Right ventricle myocardium superior (tissue), 1 donor: Measurements from ENCODE around the gene ADGRF5. TPM values are rescaled to one million over a fixed set of nuclear protein-coding genes. Genes with fewer than 3 reads are reported as not detected.
A peak's percentile ranks its signal among the peaks of the same experiment; 100 is the strongest.

Experiments used
- ATAC-seq: fragments of 200-7000 bp; cut with Tn5 transposase; one replicate; pipeline ENCODE4 v1.9.1; 2020; ENCODE audit warnings: mild to moderate bottlenecking; ENCODE audit not compliant: poor library complexity
- DNase-seq: peaks from one replicate; pipeline ENCODE4 v3.0.0-alpha.2; 2020
- intact Hi-C: fragments of 100-400 bp; cut with DNase I; formaldehyde crosslinking; loops from one replicate; pipeline ENCODE4 v1.11.2; 2022
- total RNA-seq: library from RNA; stranded (reverse); fragmentation: NEBNext Ultra II Directional; extraction: Animal tissue kit (Norgen Biotek cat#: 25700); gene quantifications from one replicate; pipeline ENCODE4 v1.2.1, GENCODE V29; 2021
- donor health status: DM: no; HTN: yes; CAD: no; lungs with severe emphysema.

Gene ADGRF5
- total RNA-seq, 1 donor from 2014 or later: 41.1 TPM

DNA sequence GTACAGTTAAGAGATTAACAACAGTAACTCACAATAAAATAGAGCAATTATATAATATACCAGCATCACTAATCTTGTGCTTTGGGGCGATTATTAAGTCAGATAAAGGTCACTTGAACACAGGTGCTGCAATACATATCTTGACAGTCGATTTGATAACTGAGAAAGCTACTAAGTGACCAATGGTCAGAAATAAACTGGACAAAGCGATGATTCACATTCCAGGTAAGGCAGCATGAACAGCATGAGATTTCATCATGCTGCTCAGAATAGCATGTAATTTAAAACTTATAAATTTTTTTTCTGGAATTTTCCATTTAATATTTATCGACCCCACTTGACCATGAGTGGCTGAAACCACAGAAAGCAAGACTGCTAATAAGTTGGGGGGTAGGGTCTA, 15.9 kb upstream of the ADGRF5 start:
- intact Hi-C loops: no loop called here
- no peak for ATAC-seq
- no peak for DNase-seq

DNA sequence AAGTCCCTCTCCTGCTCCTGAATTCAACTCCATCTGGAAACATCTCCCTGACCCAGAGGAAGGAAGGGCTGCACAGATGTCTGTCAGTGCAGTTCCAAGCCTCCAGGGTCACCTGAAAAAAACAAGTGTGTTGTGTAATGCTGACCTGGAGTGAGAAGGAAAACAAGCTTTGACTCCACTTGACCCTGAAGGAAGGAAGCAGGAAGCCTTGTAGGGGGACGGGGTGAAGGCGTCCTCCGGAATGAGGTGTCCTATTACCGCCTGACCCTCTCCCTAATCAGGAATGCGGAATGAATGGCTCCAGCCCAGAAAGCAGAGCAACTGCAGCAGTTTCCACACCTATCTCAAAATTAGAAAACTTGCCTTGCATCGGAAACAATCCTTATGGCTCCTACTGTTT, 13.9 kb upstream of the ADGRF5 start:
- intact Hi-C loops: no loop called here
- ATAC-seq (peak; percentile 55), DNase-seq (no peak)

DNA sequence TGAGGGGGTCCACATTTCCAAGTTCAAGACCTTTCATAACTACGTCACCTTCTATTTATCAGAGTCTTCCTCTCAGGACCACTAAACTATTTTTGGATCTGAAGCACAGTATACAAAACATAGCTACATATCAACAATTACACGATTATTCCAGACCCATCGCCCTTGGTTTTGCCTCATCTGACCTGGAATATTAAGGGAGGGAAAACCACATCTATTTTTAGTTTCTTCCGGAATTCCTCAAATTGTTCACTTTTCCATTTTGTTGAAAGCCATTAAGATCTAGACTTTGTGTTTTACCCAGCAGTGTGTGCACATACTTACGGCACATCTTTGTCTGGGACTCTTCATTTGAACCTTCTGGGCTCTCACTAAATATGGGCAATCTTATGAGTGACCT, 12.0 kb upstream of the ADGRF5 start:
- ATAC-seq: no peak
- intact Hi-C loops: no loop called here
- DNase-seq: no peak

DNA sequence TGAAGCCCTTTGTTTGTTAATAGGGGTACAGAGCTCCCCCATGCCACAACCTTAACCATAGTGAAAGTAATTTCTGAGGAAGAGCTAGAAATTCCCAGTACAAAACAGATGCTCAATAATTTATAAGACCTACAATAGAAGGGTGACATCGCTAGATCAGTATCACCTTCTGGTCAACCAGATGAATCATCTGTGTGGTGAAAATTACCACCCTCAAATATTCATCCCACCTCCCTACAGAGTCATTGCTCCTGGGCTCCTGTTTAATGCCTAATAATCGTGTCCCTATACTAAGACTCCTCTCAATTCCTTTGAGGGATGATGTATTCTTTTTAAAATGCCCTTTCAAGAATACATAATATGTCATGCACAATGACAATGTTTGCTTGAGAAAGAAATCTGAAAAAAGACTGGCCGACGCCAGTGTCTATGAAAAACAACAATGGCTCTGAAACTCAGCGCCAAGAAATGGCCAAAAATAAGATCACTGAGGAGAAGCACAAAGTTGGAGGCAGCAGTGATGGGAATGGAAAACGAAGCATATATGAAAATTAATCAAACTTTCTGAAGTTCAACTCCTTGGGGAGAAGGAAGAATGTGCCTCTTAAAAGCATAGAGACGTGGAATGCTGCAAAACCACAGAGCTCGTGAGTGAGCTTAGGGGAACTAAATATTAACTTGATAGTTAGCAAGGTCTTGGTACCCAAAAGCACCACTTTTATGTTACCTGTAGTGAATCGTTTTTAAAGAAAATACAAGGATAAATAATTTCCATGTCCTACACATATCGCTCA, 11.0 kb upstream of the ADGRF5 start:
- ATAC-seq (no peak), DNase-seq (no peak)
- intact Hi-C loops: no loop called here

DNA sequence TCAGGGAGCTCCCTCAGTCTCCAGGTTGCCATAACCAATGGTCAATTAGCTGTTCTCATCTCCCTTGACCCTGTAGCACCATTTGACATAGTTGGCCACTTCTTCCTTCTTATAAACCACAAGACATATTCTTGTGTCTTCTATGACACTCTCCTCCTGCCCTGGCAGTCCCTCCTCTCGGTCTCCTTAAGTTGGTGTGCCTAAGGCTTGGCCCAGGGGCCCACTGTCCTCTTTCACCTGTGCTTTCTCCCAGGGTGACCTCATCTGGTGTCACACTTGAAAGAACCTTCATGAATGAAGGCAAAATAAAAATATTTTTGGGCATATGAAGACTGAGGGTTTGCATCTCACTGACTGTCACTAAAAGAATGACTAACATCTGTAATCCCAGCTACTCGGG, 9.7 kb upstream of the ADGRF5 start:
- ATAC-seq (no peak), DNase-seq (no peak)
- intact Hi-C loops: no loop called here

DNA sequence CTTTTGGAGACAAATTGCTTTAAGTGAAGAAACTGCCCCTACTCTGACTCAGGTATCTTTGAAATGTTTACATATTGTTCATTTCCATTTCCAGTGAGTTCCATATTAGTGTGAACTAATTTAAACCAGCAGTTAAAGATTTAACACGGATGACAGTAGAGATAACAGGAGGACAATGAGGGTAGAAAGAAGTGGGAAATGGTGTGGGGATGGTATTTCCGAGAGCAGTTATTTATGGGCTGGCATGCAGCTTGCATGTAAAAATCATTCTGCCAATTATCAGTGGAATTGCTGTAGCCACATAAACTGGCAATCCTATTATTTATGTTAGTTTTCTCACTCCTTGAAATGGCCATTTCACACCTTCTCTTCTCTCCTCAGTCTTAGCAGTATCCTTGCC, 8.6 kb upstream of the ADGRF5 start:
- DNase-seq (no peak), ATAC-seq (no peak)
- intact Hi-C loops: no loop called here

DNA sequence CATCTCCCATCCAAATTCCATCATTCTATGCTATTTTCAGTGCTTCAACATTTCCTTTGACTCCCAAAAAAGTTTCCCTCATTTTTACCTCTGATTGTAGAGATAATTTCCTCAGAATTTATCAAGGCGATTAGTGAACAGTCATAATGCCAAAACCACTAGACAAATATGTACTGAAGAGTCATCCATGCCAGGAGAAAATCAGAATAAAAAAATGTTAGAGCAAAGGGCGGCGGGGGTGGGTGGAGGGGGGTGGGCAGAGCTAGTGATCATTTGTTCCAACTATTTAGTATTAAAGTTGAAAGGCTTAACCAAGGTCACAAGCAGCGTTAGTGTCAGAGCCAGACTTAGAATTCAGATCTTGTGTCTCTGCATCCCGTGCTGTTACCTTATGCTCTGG, 5.3 kb upstream of the ADGRF5 start:
- intact Hi-C loops: no loop called here
- no peak for ATAC-seq
- DNase-seq: no peak

DNA sequence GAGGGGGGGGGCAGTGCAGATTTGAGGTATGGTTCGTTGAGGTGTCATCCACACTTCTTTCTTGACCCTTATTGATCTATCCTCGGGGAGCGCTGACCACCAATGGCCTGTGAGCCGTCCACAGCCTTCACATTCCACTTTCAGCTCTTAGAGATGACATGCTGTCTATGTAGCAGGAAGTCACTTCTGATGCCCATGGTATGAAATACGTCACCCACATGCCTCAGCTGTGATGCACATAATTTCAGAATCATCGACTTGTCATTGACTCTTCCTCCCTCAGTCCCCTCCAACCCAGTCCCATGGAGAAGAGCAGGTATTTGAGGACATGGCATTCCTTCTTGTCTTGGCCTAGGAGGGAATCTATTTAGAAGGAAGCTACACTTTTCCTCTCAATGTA, 4.7 kb upstream of the ADGRF5 start:
- no peak for ATAC-seq
- intact Hi-C loops: no loop called here
- no peak for DNase-seq

DNA sequence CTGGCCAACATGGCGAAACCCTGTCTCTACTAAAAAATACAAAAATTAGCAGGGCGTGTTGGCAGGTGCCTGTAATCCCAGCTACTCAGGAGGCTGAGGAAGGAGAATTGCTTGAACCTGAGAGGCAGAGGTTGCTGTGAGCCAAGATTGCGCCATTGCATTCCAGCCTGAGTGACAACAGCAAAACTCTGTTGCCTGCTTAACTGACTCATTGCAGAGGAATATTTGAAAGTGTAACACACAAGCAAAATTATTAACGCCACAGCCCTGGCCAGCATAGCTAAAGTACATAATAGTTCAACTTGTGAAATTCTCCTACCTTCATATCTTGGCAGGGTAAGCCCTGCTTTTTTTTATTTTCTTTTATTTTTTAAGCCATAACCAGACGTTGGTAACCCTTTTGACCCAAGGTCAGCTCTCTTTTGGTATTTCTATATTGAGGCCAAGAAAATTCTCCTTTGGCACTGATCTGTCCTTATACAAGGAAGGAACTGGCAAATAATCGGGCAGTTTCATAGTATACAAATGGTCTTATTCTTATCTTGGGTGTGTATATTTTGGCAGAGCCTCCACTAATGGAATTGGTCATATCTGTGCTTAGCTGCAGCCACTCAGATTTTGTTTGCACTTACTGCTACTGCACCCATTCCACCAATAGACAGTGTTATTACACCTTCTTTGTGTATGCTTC, 4.0 kb upstream of the ADGRF5 start:
- ATAC-seq (peak; percentile 68), DNase-seq (peak; percentile 55)
- intact Hi-C loops: no loop called here

DNA sequence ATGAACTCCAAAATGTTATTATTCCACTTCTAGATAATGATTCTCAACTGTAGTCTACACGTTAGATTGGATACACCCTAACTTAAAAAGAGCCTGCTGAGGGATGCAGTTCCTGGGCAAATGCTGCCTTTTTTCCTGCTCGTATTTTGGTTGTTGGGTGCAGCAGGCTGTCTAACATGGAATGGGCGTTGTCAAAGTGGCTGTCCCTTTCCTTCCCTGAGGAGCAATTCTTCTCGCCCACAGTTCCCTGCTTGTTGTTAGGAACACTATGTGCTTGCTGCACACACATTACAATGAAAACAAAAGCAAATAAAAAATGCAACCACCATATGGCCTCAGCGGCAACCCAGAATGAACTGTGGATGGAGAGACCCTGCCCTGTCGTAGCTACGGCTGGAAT, 1.7 kb upstream of the ADGRF5 start:
- no peak for DNase-seq
- intact Hi-C loops: no loop called here
- peak; percentile 22 for ATAC-seq

DNA sequence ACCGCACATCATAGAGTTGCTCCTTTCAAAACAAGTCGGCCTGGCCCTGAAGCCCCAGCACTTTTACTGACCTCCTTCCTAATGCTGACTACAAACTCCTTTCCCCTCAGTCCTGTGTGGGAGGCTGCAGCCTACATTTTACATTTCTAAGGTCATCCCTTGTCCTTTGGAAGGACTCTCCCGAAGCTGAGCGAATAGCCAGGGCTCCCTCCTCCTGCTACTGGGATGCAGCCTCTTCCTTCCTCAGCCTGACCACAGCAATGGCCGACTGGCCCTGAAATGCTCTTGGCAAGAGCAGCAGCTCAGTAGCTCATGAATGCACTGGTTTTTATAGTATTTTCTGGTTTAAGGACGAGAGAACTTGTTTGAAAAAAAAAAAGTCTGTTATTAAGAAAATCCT, 679 bp downstream of the ADGRF5 start:
- intact Hi-C loops: no loop called here
- no peak for ATAC-seq

DNA sequence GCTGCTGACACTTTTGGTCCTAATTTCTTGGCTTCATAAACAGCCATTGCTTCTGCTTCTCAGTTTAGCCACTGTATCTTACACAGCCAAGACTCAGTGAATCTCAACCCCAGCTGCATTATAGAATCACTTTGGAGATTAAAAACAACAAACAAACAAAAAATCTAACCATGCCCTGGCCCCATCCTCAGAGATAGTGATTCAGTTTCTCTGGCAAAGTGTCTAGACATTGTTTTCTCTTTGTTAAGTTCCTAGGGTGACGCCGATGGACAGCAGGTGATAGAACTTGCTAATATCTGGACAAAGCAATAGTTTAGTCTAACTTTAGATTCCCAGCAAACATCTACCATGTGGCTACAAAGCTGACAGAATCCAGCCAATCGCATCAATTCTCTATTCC, 2.9 kb downstream of the ADGRF5 start:
- ATAC-seq (no peak), DNase-seq (no peak)
- intact Hi-C loops: no loop called here

More for the DNA sequence above, 679 bp downstream of the ADGRF5 start:
- DNase-seq: no peak

DNA sequence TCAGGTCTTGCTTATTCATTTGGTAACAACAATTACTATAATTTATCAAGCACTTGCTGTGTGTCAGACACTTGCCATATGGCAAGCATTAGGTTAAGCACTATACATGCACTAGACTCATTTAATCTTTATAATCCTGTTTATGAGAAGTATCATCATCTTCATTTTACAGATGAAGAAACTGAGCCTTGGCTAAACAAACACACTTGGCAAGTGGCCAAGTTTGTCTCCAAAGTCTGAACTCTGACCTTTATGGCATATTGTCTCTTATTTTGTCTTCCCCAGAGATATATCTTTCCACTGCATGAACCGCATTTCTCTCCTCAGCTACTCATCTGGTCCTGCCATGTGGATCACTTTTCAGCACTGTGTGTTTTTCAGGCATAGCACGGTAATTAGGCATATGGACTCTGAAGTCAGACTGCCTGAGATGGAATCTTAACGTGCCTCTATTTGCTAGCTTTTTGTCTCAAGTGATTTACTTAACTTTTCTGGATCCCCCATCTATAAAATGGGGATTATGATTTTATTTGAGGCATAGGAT, 4.7 kb downstream of the ADGRF5 start:
- ATAC-seq: no peak
- DNase-seq: no peak
- intact Hi-C loops: no loop called here

DNA sequence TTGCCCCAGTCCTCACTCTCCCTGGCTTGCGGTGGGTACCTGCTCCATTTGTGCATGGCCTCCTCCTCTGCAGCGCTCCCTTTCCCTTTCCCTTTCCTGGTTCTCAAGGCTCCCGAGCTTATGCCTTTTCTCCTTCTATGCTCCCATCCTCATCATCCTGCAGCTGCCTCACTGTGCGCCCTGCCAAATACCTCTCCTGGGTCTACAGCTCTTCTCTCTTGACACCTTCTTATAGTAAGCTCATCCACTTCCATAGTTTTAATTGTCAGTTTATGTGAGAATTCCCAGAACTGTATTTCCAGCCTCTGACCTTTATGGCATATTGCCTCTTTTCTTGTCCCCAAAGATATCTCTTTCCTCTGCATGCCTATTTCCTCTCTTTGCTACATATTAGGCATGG, 5.9 kb downstream of the ADGRF5 start:
- intact Hi-C loops: no loop called here
- ATAC-seq: no peak

DNA sequence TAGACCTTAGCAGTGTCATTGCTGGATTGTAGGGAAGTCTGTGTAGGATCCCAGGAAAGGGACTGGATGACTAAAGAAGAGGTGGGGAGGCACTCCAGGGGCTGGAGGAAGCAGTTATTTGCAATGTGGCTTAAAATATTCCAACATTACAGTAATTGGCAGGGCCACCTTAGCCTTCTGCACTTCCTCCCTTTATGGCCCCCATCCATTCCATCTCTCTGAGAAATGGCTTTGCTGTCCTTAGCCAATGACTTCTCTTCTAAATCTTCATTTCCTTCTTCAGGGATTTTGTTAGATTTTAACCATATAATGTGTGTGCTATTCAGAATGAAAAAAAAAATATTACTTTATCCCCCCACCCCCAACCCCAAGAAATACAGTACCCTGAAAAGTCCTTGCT, 6.4 kb downstream of the ADGRF5 start:
- DNase-seq: no peak
- ATAC-seq: no peak
- intact Hi-C loops: no loop called here

More for the DNA sequence above, 5.9 kb downstream of the ADGRF5 start:
- no peak for DNase-seq

DNA sequence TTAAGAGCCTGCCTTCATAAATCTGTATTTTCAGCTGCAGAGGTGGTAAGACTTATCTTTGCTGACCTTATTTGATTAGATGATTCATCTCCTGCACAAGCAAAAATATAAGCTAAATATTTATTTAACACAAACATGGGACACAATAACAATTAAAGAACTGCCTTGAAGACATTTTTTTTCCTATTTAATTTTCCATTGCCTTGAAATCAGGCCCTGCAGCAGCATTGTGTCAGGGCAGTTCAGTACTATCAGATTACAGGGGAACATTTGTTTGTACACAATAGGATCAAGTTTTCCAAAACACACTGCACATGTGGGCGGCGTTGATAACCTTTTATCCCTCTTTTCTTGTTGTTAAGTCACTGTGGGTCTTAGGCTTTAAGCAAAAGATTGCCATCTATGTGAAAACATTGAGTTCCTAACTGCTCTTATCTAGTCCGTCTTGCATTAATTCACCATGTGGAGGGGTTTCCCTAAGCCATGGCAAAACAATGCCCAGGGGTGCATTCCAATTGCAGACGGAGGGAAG, 7.4 kb downstream of the ADGRF5 start:
- ATAC-seq (no peak), DNase-seq (no peak)
- intact Hi-C loops: no loop called here

DNA sequence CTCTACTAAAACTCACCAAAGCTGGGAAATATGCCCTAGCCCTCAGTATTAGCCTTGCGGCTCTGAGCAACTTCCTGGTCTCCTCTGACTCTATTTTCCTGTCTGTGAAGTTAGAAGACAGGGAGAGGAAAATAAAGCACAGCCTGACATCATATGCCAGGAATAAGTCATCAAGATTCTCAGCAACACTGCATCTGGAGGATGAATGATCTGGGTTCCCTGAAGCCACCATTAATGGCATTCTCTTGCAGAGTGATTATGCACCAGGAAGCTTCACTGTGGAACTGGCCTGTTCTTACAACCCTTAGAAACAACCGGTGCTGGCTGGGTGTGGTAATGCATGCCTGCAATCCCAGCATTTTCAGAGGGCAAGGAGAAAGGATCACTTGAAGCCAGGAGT, 12.4 kb downstream of the ADGRF5 start:
- intact Hi-C loops: no loop called here
- ATAC-seq (peak; percentile 27), DNase-seq (no peak)

DNA sequence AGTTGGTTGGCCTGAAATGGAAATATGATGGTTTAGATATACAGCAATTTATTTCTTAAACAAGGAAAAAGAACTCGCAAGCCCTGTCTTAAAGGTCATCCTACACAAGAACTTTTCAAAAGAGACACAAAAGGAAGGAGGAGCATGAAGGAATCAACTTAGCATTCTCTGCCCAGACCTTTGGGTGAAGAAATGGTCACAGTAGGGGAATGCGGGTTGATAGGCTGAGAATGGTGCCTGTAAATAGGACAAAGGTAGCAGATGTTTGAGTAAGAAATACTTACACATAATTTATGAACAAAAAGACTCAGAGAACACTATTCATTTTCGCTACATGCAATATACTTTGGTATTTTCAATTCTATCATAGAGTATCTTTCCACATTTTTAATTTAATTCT, 15.0 kb downstream of the ADGRF5 start:
- DNase-seq (no peak), ATAC-seq (no peak)
- intact Hi-C loops: no loop called here

DNA sequence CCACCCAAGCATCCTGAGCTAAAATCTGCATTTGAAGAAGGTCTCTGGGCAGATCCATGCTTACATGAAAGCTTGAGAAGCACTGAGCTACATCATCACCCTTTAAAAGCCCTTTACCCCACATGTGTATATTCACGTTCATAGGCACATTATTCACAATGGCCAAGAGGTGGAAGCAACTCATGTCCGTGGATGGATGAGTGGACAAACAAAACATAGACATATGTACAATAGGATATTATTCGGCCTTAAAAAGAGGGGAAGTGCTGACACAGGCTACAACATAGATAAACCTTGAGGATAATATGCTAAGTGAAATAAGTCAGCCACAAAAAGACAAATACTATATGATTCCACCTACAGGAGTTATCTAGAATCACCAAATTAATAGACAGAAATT, 17.6 kb downstream of the ADGRF5 start:
- intact Hi-C loops: no loop called here
- no peak for ATAC-seq
- DNase-seq: no peak

DNA sequence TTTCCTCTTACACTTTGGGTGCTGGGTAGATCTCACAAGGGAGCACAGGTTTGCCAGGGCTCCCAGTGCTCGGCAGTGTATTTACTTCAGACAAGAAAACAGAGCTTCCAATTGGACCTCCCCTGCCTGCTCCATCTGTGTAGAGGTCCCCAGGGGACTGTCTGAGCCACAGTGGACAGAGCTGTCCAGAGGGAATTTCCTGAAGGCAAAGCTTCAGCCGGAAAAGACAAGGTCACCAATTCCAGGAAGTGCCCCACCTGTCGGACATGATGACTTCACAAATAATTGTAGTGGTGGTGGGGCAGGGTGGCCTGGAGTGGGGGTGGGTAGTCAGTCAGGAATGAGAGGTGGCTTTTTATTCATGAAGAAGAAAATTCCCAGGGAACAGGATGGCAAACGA, 18.6 kb downstream of the ADGRF5 start:
- no peak for DNase-seq
- intact Hi-C loops: no loop called here
- ATAC-seq: peak; percentile 61
